ENCODE results near the gene GDPD4. TPM values are rescaled to one million over a fixed set of nuclear protein-coding genes. Genes with fewer than 3 reads are reported as not detected.
A peak's percentile ranks its signal among the peaks of the same experiment; 100 is the strongest.

Gene GDPD4
- total RNA-seq, 2 experiments from 2014 or later = not detected

DNA sequence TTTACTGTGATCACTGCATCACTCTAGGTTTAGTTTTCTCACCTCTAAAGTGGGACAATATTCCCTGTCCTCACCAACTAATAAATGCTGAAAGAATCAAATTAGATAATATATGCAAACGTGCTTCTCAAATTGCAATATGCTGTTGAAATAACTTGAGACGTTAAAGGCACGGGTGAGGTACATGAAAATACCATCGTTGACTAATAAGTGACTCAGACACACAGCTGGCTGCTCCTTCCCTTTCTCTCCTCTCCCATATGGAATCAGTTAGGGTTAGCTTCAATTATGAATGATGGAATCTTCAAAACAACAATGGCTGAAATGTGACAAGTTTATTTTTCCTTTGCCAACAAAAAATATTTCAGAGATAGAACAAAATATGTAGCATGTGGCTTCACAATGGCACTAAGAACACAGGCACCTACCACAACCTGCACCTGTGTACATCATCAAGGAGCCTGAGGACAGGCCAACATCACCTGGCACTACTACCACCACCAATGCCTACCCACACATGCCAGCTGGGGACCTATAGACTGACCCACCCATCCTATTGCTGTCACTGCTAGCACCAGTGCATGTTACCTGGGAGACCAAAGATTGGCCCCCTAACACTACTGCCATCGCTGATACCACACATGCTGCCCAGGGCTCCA, 13.7 kb downstream of the GDPD4 start:
- Mint-ChIP-seq H3K27ac (no peak overlapping the region), H3K4me3 (no peak overlapping the region), H3K9me3 (no peaks in the 10 kb centered on the region), H3K4me1 (ENCODE audit: low read depth) (no peaks in the 10 kb centered on the region), H3K27me3 (ENCODE audit: low read depth) (peaks cover 21% of the 10 kb centered on the region), H3K36me3 (ENCODE audit: low read depth) (no peaks in the 10 kb centered on the region)
- intact Hi-C loops (cut with micrococcal nuclease) = no loop called here
- no peak for DNase-seq
- CTCF ChIA-PET = no interaction called here

GRCh38 chr11:77287136-77287535, 14.3 kb downstream of the GDPD4 start:
- Mint-ChIP-seq H3K9me3 (no peaks in the 10 kb centered on the region), H3K4me3 (no peak overlapping the region), H3K36me3 (ENCODE audit: low read depth) (no peaks in the 10 kb centered on the region), H3K4me1 (ENCODE audit: low read depth) (no peaks in the 10 kb centered on the region), H3K27me3 (ENCODE audit: low read depth) (peaks cover 21% of the 10 kb centered on the region), H3K27ac (no peak overlapping the region)
- CTCF ChIA-PET = no interaction called here
- no peak for DNase-seq
- intact Hi-C loops (cut with micrococcal nuclease) = no loop called here

DNA sequence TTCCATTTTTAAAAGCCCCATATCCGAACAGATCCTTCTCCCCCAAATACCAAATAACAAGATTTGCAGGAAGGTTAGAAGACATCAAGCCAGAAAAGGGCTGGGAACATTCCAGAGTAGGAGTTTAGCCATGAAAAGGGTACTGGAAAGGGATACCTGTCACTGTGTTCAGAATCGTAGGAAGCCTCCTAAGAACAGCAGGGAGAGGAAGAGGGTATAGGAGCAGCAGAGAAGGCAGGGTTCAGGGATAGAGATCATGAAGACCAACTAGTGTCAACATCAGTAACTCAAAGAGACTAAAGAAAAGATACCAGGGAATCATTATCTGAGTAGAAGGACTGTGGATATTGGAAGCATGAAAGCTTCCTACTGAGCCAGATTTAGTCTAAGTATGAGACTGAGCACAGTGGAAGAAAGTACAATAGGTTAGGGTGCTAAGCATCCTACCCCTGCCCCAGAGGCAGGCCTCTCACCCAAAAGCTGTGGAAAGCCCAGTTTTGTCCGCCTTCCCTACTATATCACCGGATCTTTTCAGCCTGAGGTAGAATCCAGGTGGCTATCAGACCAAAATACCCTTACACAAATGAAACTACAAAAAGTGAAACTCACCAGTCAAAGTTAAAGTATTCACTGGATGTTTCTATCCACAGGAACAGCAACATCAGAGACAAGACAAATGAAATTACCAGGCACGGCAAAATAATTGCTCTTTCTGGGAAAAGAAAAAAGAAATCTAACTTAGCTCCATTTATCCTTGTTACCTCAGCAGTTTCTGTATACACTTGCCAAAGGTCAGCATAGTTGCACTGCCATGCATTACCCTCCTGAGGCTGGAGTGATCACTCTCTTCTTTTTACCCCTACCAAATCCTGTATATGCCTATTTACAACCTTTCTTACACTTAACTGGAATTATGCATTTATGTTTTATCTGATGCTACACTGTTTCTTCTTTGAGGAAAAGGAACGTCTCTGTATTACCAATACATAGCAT, 16.7 kb downstream of the GDPD4 start:
- CTCF ChIA-PET = interaction anchor here (0.6 kb wide), 2 partner anchors 20 to 370 kb away, joined by 3 read pairs; no protein-coding TSS in a partner anchor
- no peak overlapping the region for H3K4me3 Mint-ChIP-seq
- H3K4me1 Mint-ChIP-seq (ENCODE audit: low read depth) = no peaks in the 10 kb centered on the region
- H3K27ac Mint-ChIP-seq = no peak overlapping the region
- no peaks in the 10 kb centered on the region for H3K36me3 Mint-ChIP-seq (ENCODE audit: low read depth)
- H3K27me3 Mint-ChIP-seq (ENCODE audit: low read depth) = peaks cover 21% of the 10 kb centered on the region
- H3K9me3 Mint-ChIP-seq = no peaks in the 10 kb centered on the region
- no peak for DNase-seq
- intact Hi-C loops (cut with micrococcal nuclease) = no loop called here

DNA sequence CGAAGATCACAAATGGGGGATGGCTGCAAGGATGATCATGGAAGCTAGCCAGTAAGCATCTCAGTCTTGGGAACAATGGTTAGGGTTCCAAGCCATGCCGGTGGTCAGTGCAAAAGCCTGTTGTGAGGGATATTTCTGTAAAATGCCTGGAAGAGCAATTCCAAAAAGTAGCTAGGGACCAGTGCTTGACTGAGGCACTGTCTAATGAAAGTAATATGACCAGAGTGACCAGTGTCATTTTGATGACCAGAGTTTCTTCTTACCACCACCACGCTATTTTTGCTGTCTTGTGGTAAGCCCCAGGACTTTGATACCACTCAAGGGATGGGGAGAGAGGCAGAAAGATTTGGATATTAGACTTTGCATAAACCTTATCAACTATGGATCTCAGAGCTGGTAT, 18.4 kb downstream of the GDPD4 start:
- no peak for DNase-seq
- no peaks in the 10 kb centered on the region for H3K9me3 Mint-ChIP-seq
- H3K27ac Mint-ChIP-seq = no peak overlapping the region
- CTCF ChIA-PET = interaction anchor here (0.6 to 0.9 kb wide), 3 partner anchors 150 to 265 kb away, joined by 3 to 4 read pairs (median 3); no protein-coding TSS in a partner anchor
- H3K36me3 Mint-ChIP-seq (ENCODE audit: low read depth) = no peaks in the 10 kb centered on the region
- no peak overlapping the region for H3K4me3 Mint-ChIP-seq
- no peaks in the 10 kb centered on the region for H3K4me1 Mint-ChIP-seq (ENCODE audit: low read depth)
- H3K27me3 Mint-ChIP-seq (ENCODE audit: low read depth) = peaks cover 17% of the 10 kb centered on the region
- intact Hi-C loops (cut with micrococcal nuclease) = no loop called here

DNA sequence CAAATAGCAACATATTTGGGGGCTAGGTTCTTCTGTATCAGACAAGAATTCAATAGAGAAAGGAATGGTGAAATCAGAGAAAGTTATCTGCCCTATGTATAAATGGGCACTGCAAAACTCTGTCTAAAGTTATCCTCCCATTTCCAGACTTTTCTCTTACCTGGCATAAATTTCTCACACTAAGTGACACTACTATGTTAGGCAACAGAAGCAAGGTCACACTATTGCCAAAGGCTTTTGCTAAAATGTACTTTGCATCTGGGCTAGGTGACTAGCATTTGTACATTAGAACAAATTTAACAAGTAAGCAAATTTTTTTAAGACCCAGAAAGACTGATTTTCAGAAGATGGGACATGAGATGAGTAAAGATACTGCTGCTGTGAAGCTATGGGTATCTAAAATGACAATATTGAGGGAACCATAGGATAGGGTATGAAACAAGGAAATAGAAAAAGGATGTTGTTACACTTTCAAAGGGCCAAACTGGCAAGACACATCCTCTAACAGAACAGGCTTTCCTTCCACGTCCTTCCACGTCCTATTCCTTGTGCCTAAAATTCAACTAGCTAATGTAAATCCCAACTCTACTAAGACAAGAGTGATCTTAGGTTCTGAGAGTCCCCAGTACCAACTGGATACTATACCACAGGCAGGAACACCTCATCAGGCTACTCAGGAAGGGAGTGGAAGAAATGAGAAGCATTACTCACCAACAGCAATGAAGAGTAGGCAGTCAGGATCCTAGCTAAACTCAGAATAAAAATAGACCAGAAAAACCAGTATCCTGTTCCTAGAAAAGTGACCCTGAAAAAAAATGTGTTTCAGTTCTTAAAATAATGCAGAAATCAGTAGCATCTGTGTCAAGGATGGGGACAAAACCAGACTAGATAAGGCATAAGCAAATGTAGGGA, 22.6 kb downstream of the GDPD4 start:
- no peak for DNase-seq
- intact Hi-C loops (cut with micrococcal nuclease) = no loop called here
- H3K36me3 Mint-ChIP-seq (ENCODE audit: low read depth) = no peaks in the 10 kb centered on the region
- H3K4me3 Mint-ChIP-seq = no peak overlapping the region
- H3K4me1 Mint-ChIP-seq (ENCODE audit: low read depth) = no peaks in the 10 kb centered on the region
- H3K27ac Mint-ChIP-seq = no peak overlapping the region
- H3K27me3 Mint-ChIP-seq (ENCODE audit: low read depth) = peaks cover 5% of the 10 kb centered on the region
- no peaks in the 10 kb centered on the region for H3K9me3 Mint-ChIP-seq
- CTCF ChIA-PET = no interaction called here

- intact Hi-C loops (cut with micrococcal nuclease) = no loop called here
- no peak overlapping the region for H3K4me3 Mint-ChIP-seq
- DNase-seq = no peak
- H3K9me3 Mint-ChIP-seq = no peaks in the 10 kb centered on the region
- H3K27ac Mint-ChIP-seq = no peak overlapping the region
- peaks cover 5% of the 10 kb centered on the region for H3K27me3 Mint-ChIP-seq (ENCODE audit: low read depth)
- CTCF ChIA-PET = no interaction called here
- no peaks in the 10 kb centered on the region for H3K36me3 Mint-ChIP-seq (ENCODE audit: low read depth)
- no peaks in the 10 kb centered on the region for H3K4me1 Mint-ChIP-seq (ENCODE audit: low read depth)
Observed at GRCh38 chr11:77276271-77276670, 25.2 kb downstream of the GDPD4 start.

DNA sequence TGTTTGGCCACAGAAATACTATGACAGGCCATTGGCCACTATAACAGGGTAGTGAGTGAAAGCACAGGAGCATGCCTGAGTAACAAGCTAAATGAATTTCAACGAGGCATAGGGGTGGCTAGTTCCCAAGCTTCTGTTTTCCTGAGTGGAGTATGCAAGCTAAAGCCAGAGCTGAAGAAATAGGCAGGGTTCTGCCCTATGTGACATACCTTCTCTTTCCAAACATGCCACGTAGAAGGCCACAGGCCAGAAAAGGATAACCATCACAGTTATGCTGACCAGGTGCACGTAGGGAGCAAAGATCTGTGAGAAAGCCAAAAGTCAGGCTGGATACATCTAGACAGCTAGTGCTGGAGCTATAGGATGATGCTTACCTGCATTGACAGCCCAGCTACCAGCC, 30.6 kb downstream of the GDPD4 start:
- H3K4me1 Mint-ChIP-seq (ENCODE audit: low read depth) = peaks cover 13% of the 10 kb centered on the region
- H3K27me3 Mint-ChIP-seq (ENCODE audit: low read depth) = peaks cover 2% of the 10 kb centered on the region
- H3K9me3 Mint-ChIP-seq = no peaks in the 10 kb centered on the region
- H3K27ac Mint-ChIP-seq = no peak overlapping the region
- CTCF ChIA-PET = no interaction called here
- intact Hi-C loops (cut with micrococcal nuclease) = no loop called here
- no peak for DNase-seq
- no peaks in the 10 kb centered on the region for H3K36me3 Mint-ChIP-seq (ENCODE audit: low read depth)
- no peak overlapping the region for H3K4me3 Mint-ChIP-seq

DNA sequence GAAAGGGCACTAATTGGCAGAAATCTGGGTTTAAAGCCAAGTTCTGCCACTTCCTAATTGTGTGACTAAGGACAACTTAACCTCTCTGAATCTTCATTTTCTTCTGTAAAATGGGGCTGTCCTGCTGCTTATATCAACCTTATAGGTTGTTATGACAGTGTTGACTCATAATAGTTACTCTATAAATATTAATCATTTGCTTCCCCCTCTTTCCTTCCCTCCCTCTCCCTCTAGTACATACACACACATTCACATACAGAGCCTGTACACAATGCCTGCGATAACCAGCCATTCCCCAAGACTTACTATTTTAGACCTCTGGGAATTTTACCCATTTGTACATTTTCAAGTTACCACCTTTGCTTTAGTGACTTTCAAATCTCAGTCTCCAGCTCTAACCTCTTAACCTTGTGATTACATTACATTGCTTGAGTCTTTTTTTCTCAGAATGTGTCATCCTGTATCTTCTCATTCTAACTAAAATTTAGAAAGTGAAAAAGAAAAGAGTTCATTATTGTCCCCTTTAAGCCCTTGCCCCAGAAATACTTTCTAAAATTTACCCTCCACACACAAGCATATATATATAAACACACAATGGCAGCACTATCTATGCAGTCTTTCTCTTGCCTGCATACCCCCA, 31.9 kb downstream of the GDPD4 start:
- Mint-ChIP-seq H3K36me3 (ENCODE audit: low read depth) (no peaks in the 10 kb centered on the region), H3K9me3 (no peaks in the 10 kb centered on the region), H3K4me3 (no peak overlapping the region), H3K4me1 (ENCODE audit: low read depth) (peaks cover 13% of the 10 kb centered on the region), H3K27ac (peak overlapping the region; percentile 31), H3K27me3 (ENCODE audit: low read depth) (peaks cover 2% of the 10 kb centered on the region)
- intact Hi-C loops (cut with micrococcal nuclease) = loop anchor here (1.0 kb wide), 2 partner anchors 18 to 40 kb away; no protein-coding TSS in a partner anchor
- no peak for DNase-seq
- CTCF ChIA-PET = no interaction called here

DNA sequence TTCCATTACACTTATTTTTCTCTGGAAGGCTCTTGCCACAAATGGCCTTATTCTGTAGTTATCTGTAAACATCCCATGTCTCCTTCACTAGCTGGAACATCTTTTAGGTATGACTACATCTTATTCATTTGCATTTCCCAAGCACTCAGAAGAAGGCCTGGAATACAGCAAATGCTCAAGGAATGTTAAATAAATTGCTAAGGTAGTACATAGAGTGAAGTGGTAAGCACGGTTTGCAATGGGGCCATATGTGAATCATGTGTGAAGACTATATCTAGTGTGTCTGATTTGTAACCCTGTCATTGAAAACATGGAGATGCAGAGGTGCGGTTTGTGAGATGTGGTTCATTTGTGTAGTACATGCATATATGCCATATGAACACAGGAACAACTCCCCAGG, 33.5 kb downstream of the GDPD4 start:
- intact Hi-C loops (cut with micrococcal nuclease) = no loop called here
- H3K27me3 Mint-ChIP-seq (ENCODE audit: low read depth) = peaks cover 2% of the 10 kb centered on the region
- H3K36me3 Mint-ChIP-seq (ENCODE audit: low read depth) = no peaks in the 10 kb centered on the region
- peaks cover 6% of the 10 kb centered on the region for H3K9me3 Mint-ChIP-seq
- no peak for DNase-seq
- H3K4me3 Mint-ChIP-seq = no peak overlapping the region
- CTCF ChIA-PET = no interaction called here
- peaks cover 13% of the 10 kb centered on the region for H3K4me1 Mint-ChIP-seq (ENCODE audit: low read depth)
- H3K27ac Mint-ChIP-seq = no peak overlapping the region

GRCh38 chr11:77266766-77267165, 34.7 kb downstream of the GDPD4 start:
- H3K27me3 Mint-ChIP-seq (ENCODE audit: low read depth) = peaks cover 2% of the 10 kb centered on the region
- intact Hi-C loops (cut with micrococcal nuclease) = no loop called here
- CTCF ChIA-PET = no interaction called here
- H3K9me3 Mint-ChIP-seq = peaks cover 14% of the 10 kb centered on the region
- peaks cover 13% of the 10 kb centered on the region for H3K4me1 Mint-ChIP-seq (ENCODE audit: low read depth)
- H3K36me3 Mint-ChIP-seq (ENCODE audit: low read depth) = no peaks in the 10 kb centered on the region
- no peak overlapping the region for H3K27ac Mint-ChIP-seq
- H3K4me3 Mint-ChIP-seq = no peak overlapping the region
- DNase-seq = no peak

DNA sequence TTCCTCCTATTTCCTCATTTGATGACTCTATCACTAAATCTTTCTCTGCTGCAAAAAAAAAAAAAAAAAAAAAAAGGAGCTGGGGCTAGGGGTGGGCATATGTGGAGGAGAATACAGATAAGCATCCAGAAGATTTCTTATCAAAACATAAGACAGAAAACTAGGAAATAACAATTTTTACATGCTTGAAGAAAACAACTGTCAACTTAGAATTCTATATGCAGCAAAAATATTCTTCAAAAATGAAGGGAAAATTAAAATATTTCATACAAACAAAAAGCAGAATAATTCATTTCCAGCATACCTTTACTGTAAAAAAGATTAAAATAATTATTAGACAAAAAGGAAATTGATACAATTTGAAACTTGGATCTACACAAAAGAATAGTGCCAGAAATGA, 38.7 kb downstream of the GDPD4 start:
- intact Hi-C loops (cut with micrococcal nuclease) = no loop called here
- CTCF ChIA-PET = interaction anchor here (0.6 to 1.1 kb wide), 2 partner anchors 286 to 785 kb away, joined by 3 to 4 read pairs; no protein-coding TSS in a partner anchor
- Mint-ChIP-seq H3K27me3 (ENCODE audit: low read depth) (peaks cover 14% of the 10 kb centered on the region), H3K4me1 (ENCODE audit: low read depth) (no peaks in the 10 kb centered on the region), H3K4me3 (no peak overlapping the region), H3K9me3 (peaks cover 14% of the 10 kb centered on the region), H3K27ac (no peak overlapping the region), H3K36me3 (ENCODE audit: low read depth) (no peaks in the 10 kb centered on the region)
- no peak for DNase-seq

Data from activated naive CD4-positive, alpha-beta T cell treated with anti-CD3 and anti-CD28 coated beads for 36 hours (primary cell).